HG03060 (cell line): ENCODE results near the gene UBXN11.

Source experiments
- ATAC-seq: cut with Tn5 transposase; IDR thresholded peaks from one replicate; pipeline ENCODE4 v1.9.1; 2021; ENCODE audit warnings: low read depth, moderate number of reproducible peaks; ENCODE audit not compliant: unreplicated experiment

Gene UBXN11, protein sequence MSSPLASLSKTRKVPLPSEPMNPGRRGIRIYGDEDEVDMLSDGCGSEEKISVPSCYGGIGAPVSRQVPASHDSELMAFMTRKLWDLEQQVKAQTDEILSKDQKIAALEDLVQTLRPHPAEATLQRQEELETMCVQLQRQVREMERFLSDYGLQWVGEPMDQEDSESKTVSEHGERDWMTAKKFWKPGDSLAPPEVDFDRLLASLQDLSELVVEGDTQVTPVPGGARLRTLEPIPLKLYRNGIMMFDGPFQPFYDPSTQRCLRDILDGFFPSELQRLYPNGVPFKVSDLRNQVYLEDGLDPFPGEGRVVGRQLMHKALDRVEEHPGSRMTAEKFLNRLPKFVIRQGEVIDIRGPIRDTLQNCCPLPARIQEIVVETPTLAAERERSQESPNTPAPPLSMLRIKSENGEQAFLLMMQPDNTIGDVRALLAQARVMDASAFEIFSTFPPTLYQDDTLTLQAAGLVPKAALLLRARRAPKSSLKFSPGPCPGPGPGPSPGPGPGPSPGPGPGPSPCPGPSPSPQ

DNA sequence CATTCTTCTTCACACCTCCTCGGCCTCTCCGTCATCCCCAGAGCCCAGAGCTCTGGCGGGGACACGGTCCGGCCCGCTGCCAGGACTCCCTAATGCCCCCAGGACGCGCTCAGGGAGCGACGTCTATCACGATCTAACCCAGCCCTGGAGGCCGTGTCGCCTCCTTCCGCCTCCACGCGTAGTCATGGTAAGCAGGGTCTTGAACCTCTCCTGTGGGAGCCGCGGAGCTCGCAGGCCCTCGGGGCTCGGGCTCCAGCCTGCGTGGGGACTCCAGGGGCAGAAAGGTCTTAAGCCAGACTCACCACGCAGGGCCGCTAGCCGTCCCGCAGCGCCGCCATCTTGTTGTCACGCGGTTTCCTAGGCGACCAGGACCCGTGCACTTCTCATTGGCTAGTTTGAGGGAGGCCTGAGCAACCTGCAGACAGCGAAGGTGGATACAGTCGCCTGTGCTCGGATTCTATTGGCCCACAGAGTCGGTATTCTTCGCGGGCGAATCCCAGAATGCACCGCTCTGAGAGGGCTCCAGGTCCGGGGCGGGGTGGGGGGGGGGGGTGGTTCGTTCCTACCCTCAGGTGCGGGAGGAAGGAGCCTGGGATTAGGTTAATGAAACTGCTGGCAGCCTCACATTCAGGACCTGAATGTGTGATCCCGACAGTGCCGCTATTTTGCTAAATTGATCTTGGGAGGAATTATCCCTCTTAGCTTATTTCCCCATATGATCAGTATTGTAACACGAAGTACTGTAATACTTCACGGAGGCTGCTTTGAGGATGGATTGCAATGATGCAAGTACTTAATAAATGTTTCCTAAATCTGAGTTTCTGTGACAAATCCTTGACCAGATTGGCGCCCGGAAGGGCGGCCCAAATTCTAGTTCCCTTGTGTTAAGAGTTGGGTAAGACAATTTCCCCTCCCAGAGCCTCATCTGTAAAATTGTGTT is at the start of gene UBXN11:
UBXN11 (minus strand) TSS at position 347 of the 940 bp plus-strand sequence. CDS start 3,753 bp downstream, outside the sequence.
- ATAC-seq = peak; percentile 88

- no peak for ATAC-seq
These were observed 49.7 kb upstream of the UBXN11 start for GRCh38 chr1:26356106-26356505.

DNA sequence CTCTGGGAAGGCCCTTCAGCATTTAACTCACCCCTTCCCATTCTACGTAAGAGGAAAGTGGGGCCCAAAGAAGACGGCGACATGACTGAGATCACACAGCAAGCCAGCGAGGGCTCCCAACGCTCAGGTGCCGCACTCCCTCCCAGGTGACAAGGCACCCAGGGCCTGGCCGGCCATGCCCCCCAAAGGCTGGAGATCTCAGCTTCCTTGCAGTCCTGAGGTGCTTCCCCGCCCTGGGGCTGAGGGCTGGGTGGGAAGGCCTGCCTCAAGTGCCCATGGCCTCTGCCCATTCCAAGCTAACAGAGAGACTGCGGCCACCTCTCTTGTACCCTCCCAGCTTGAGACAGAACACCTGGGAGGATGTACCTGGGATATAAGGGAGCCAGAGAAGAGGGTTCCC is 48.5 kb upstream of the UBXN11 start:
- no peak for ATAC-seq

DNA sequence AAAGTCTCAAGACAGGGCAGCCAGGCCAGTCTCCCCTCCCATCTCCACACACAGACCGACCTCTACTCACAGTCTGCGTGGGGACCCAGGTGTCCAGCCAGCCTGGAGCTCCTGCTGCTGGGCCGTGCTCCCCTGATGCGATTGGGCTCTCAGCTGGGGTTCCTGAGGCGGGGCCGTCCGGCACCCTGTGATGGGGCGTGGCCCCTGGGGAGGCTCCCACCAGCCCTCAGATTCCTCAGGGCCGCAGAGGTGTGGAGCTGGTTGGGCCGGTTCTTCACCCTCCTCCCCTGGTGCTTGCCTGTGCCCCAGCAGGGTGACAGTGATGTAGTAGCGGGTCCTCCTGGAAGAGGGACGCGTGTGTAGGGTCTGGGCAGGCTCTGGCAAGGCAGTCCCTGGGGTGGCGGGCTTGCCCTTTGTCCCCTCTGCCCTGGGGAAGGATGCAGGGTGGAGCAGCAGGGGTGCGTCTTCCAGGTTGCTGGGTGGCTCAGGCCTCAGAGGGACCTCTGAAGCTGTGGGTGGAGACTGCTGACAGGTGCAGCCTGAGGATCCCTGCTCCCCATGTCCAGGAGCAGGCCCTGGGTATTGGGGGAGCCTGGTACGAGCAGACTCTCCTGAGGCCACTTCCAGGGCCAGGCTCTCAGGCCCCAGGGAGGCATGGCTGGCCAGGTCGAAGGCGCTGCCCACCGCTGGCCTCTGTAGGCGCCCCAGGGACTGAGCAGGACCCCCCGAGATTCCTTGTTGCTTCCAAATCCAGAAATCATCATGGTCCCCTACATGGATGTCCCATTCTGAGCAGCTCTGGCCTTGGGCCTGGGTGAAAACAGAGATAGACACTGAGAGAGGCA is 47.8 kb upstream of the UBXN11 start, which contains the start of gene CRYBG2:
CRYBG2 (minus strand) TSS at position 155 of the 845 bp plus-strand sequence. CDS start 7,473 bp downstream, outside the sequence.
- no peak for ATAC-seq

GRCh38 chr1:26353210-26353859 is 46.9 kb upstream of the UBXN11 start:
- no peak for ATAC-seq

DNA sequence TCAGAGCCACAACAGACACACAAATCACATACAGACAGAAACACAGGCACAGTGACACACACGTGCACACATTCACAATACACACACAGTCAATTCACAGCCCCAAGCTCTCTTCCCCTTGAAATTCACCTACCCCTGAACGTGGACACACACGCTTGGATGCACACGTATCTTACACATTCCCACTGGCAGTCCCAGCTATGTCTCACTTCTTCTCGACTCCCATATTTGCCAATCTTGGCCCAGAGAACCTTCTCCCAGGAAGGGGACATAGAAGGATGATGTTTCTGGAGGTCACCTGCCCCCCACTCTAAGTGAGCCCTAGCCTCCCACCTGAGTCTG is 45.9 kb upstream of the UBXN11 start:
- ATAC-seq = no peak

DNA sequence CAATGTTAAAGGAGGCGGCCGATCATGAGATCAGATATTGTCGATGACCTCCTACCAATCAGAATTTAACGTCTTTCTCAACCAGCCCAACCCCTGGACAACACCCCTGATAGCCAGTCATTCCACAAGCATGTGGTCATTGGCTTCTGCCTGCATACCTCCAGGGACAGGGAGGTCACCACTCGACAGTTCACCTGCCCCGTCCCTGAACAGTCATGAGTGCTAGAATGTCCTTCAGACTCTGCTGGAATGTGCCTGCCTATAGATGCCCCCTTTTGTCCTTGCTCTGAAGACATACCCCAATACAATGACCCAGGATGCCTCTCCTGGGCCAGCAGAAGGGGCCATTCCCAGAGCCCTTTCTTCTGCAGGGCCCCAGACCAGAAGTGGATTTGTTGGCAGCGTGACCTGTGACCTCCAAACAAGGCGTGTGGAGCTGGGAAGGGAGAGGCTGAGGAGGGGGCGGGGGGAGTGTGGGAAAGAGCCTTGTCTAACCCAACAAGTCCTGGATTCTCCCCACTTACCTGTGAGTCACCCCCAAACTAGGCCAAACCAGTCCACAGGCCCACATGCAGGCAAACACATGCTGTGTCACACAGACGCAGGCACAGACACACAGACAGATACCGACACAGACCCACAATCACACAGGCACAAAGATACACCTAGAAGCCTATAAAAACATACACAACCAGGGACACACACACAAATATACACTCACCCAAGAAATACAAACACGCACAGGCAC is 45.3 kb upstream of the UBXN11 start:
- no peak for ATAC-seq

- ATAC-seq = no peak
These were observed 44.5 kb upstream of the UBXN11 start for GRCh38 chr1:26350701-26351589.

DNA sequence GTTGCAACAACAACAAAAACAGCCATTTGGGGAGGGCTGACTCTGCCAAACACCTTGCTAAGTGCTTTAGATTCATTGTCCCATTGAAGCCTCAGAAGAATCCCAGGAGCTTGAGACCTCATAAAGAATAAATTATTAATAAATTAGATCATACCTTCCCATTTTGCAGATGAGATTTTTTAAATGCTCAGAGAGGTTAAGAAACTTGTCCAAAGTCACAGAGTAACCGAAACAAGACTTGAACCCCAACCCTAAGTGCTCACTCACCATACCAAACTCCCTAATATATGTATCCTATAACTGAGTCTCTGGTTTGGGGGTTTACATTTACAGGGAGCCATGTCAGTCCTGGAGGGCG is 43.9 kb upstream of the UBXN11 start:
- no peak for ATAC-seq

GRCh38 chr1:26349877-26350244 is 43.4 kb upstream of the UBXN11 start:
- ATAC-seq = no peak

- no peak for ATAC-seq
These were observed 42.9 kb upstream of the UBXN11 start for GRCh38 chr1:26349188-26349876.

- no peak for ATAC-seq
These were observed 40.0 kb upstream of the UBXN11 start for GRCh38 chr1:26346274-26347033.

GRCh38 chr1:26345718-26346117 is 39.3 kb upstream of the UBXN11 start:
- ATAC-seq = no peak

- no peak for ATAC-seq
These were observed 37.9 kb upstream of the UBXN11 start for GRCh38 chr1:26344147-26344920.

DNA sequence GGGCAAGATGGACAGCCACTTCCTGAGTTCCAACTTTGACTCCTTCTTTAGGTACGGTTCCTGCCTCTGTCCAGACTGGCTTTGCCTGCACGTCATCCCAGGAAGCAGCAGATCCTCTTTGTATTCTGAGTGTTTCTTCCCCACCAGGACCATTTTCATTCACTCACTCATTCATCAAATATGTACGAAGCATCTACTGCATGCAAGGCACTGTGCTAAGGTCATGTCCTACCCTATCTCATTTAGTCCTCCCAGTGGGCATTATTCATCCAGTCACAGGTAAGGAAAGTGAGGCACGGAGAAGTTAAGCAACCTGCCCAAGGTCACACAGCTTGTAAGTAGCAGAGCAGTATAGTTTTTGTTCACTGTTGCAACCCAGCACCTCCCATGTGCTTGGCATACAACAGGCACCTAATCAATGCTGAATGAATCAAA is 33.6 kb upstream of the UBXN11 start:
- ATAC-seq = no peak

GRCh38 chr1:26338670-26339069 is 32.2 kb upstream of the UBXN11 start:
- no peak for ATAC-seq
